GM12891 (cell line): ENCODE results near the gene DAPL1.
"Not testable (repeated sequence)": the region's sequence is repeated elsewhere in the genome, so short reads cannot be mapped to it uniquely, and the experiment has no call there.

Experiments
- DNase-seq: peaks from one replicate; pipeline ENCODE4 v3.0.0; 2011; ENCODE audit warnings: low spot score; ENCODE audit not compliant: insufficient read length
- FAIRE-seq: peaks from 2 replicates; lab custom pipeline; 2011; peaks lifted over from hg19 to GRCh38; lab: Jason Lieb, UNC
- PAX5 ChIP-seq: IDR thresholded peaks from 2 replicates; pipeline ENCODE4 v1.6.1; 2011; ENCODE audit warnings: low read length, moderate library complexity, mild to moderate bottlenecking; ENCODE audit not compliant: insufficient read depth, severe bottlenecking
- POLR2A ChIP-seq: IDR thresholded peaks from 2 replicates; pipeline ENCODE4 v1.6.1; 2011; ENCODE audit warnings: low read depth, low read length, control low read depth
- POLR2AphosphoS5 ChIP-seq: IDR thresholded peaks from 2 replicates; pipeline ENCODE4 v1.6.1; 2011; ENCODE audit warnings: low read depth, low read length, control low read depth
- POU2F2 ChIP-seq: IDR thresholded peaks from 2 replicates; pipeline ENCODE4 v1.6.1; 2011; ENCODE audit warnings: low read depth, mild to moderate bottlenecking, control low read depth, low read length, moderate library complexity
- SPI1 ChIP-seq: IDR thresholded peaks from 2 replicates; pipeline ENCODE4 v1.6.1; 2011; ENCODE audit warnings: low read depth, low read length, control low read depth
- TAF1 ChIP-seq: IDR thresholded peaks from 2 replicates; pipeline ENCODE4 v1.6.1; 2011; ENCODE audit warnings: low read depth, low read length, control low read depth

The DAPL1 gene

GRCh38 chr2:158835431-158835830 is 40.3 kb downstream of the DAPL1 start:
- no peak for DNase-seq

GRCh38 chr2:158837645-158838044 is 42.5 kb downstream of the DAPL1 start:
- no peak for DNase-seq

More at GRCh38 chr2:158835431-158835830, 40.3 kb downstream of the DAPL1 start:
- no peak for FAIRE-seq
- no peak for TF ChIP-seq TAF1
- TF ChIP-seq POLR2AphosphoS5: no peak
- TF ChIP-seq POLR2A: no peak
- TF ChIP-seq SPI1: no peak
- TF ChIP-seq PAX5: no peak
- no peak for TF ChIP-seq POU2F2

GRCh38 chr2:158841850-158842249 is 46.7 kb downstream of the DAPL1 start:
- FAIRE-seq (no peak), DNase-seq (no peak)
- TF ChIP-seq PAX5 (no peak), POLR2AphosphoS5 (no peak), POU2F2 (no peak), TAF1 (no peak), POLR2A (no peak), SPI1 (no peak)

More at GRCh38 chr2:158837645-158838044, 42.5 kb downstream of the DAPL1 start:
- TF ChIP-seq POLR2AphosphoS5 (no peak), SPI1 (no peak), PAX5 (no peak), POLR2A (no peak), POU2F2 (no peak), TAF1 (no peak)
- no peak for FAIRE-seq

GRCh38 chr2:158845444-158845843 is 50.3 kb downstream of the DAPL1 start:
- FAIRE-seq (no peak), DNase-seq (no peak)
- TF ChIP-seq POLR2A: no peak

- DNase-seq: no peak
- TF ChIP-seq POLR2A: no peak
- no peak for TF ChIP-seq POU2F2
- no peak for TF ChIP-seq TAF1
- no peak for TF ChIP-seq POLR2AphosphoS5
- TF ChIP-seq SPI1: no peak
- TF ChIP-seq PAX5: no peak
- FAIRE-seq: no peak
These were observed 50.7 kb downstream of the DAPL1 start for GRCh38 chr2:158845859-158846258.

GRCh38 chr2:158847526-158847925 is 52.4 kb downstream of the DAPL1 start:
- FAIRE-seq, DNase-seq: not testable (repeated sequence)

GRCh38 chr2:158848031-158848970 is 53.2 kb downstream of the DAPL1 start:
- not testable (repeated sequence) for FAIRE-seq, DNase-seq

- FAIRE-seq, DNase-seq: not testable (repeated sequence)
These were observed 65.1 kb downstream of the DAPL1 start for GRCh38 chr2:158860179-158860578.

GRCh38 chr2:158861626-158862025 is 66.5 kb downstream of the DAPL1 start:
- FAIRE-seq, DNase-seq: not testable (repeated sequence)

- not testable (repeated sequence) for FAIRE-seq, DNase-seq
These were observed 70.4 kb downstream of the DAPL1 start for GRCh38 chr2:158865469-158865868.
